ENCODE measurements around the gene SNU13.

DNA sequence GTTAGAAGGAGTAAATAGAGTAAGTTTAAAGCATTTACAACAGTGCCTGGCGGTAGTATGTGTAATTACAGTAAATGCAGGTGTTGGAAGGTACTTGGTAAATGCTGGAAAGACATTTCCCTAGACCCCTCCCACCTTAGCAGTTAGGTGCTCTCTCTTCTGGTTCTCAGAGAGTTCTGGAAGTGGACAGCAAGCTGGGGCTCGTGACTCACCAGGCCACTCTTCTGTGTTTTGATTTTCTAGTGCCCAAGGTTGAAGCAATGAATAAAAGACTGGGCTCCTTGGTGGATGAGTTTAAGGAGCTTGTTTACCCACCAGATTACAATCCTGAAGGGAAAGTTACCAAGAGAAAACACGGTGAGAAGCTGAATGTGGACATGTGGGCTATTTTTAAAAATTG lies 27.6 kb downstream of the SNU13 start:
- TF ChIP-seq ZXDB (tag by site-specific recombination; IDR thresholded peaks at IDR 0.05) (no peak), ZNF670 (tag by site-specific recombination; IDR thresholded peaks at IDR 0.05; ENCODE audit: low read depth) (no peak), ZNF184 (tag by site-specific recombination; IDR thresholded peaks at IDR 0.05) (no peak), ZNF747 (tag by site-specific recombination; IDR thresholded peaks at IDR 0.05) (no peak), ZBTB7A (tag by site-specific recombination; IDR thresholded peaks at IDR 0.05; ENCODE audit: low read depth) (no peak), ZNF24 (tag by site-specific recombination; IDR thresholded peaks at IDR 0.05) (no peak), ZNF335 (tag by site-specific recombination; conservative IDR thresholded peaks at IDR 0.05) (no peak), ZNF768 (tag by site-specific recombination; IDR thresholded peaks at IDR 0.05) (no peak), ZNF362 (tag by site-specific recombination; IDR thresholded peaks at IDR 0.05) (no peak), ZNF513 (tag by site-specific recombination; IDR thresholded peaks at IDR 0.05) (no peak)
- TF ChIP-seq, protein P1, sequence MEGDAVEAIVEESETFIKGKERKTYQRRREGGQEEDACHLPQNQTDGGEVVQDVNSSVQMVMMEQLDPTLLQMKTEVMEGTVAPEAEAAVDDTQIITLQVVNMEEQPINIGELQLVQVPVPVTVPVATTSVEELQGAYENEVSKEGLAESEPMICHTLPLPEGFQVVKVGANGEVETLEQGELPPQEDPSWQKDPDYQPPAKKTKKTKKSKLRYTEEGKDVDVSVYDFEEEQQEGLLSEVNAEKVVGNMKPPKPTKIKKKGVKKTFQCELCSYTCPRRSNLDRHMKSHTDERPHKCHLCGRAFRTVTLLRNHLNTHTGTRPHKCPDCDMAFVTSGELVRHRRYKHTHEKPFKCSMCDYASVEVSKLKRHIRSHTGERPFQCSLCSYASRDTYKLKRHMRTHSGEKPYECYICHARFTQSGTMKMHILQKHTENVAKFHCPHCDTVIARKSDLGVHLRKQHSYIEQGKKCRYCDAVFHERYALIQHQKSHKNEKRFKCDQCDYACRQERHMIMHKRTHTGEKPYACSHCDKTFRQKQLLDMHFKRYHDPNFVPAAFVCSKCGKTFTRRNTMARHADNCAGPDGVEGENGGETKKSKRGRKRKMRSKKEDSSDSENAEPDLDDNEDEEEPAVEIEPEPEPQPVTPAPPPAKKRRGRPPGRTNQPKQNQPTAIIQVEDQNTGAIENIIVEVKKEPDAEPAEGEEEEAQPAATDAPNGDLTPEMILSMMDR (tag by site-specific recombination; IDR thresholded peaks at IDR 0.05) = no peak
- TF ChIP-seq, protein P2, sequence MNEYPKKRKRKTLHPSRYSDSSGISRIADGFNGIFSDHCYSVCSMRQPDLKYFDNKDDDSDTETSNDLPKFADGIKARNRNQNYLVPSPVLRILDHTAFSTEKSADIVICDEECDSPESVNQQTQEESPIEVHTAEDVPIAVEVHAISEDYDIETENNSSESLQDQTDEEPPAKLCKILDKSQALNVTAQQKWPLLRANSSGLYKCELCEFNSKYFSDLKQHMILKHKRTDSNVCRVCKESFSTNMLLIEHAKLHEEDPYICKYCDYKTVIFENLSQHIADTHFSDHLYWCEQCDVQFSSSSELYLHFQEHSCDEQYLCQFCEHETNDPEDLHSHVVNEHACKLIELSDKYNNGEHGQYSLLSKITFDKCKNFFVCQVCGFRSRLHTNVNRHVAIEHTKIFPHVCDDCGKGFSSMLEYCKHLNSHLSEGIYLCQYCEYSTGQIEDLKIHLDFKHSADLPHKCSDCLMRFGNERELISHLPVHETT (tag by site-specific recombination; IDR thresholded peaks at IDR 0.05) = no peak
